CD14-positive monocyte (primary cell): ENCODE measurements around the gene ZYX. TPM values are rescaled to one million over a fixed set of nuclear protein-coding genes. Genes with fewer than 3 reads are reported as not detected.
A peak's percentile ranks its signal among the peaks of the same experiment; 100 is the strongest.

Experiments
- DNase-seq, 3 donors: peaks; one replicate each; pipeline ENCODE4 v3.0.0-alpha.2; 2011 to 2022
- H2AFZ ChIP-seq: 2 replicates; pipeline ENCODE4 v1.6.0; 2012; ENCODE audit warnings: mild to moderate bottlenecking, low read depth, low read length, inconsistent platforms; ENCODE audit not compliant: insufficient read depth, poor library complexity, severe bottlenecking
- H3K27ac ChIP-seq, 2 donors: 1 replicate in 1 of 2; 2 replicates in 1 of 2; pipeline ENCODE4 v1.5.1; 2012 to 2013; ENCODE audit warnings: low read length in 2 of 2, control low read depth in 1 of 2, inconsistent platforms in 1 of 2, low read depth in 1 of 2, mild to moderate bottlenecking in 1 of 2
- H3K27me3 ChIP-seq, 2 donors: one replicate each; pipeline versions ENCODE4 v1.6.0 to v1.6.1; 2011 to 2013; ENCODE audit warnings: low read length in 2 of 2; ENCODE audit not compliant: control insufficient read depth in 2 of 2, insufficient read depth in 2 of 2
- H3K36me3 ChIP-seq, 2 donors: replicated peaks in 1 of 2; 1 replicate in 1 of 2; 2 replicates in 1 of 2; pipeline versions ENCODE4 v1.5.1 to v1.6.1; 2012 to 2013; ENCODE audit warnings: low read length in 2 of 2, control low read depth in 1 of 2, inconsistent platforms in 1 of 2, mild to moderate bottlenecking in 1 of 2; ENCODE audit not compliant: insufficient read depth in 2 of 2, control insufficient read depth in 1 of 2
- H3K4me1 ChIP-seq, 2 donors: 1 replicate in 1 of 2; 2 replicates in 1 of 2; pipeline versions ENCODE4 v1.5.1 to v1.6.1; 2012 to 2013; ENCODE audit warnings: low read length in 2 of 2, control low read depth in 1 of 2, inconsistent platforms in 1 of 2, mild to moderate bottlenecking in 1 of 2, moderate library complexity in 1 of 2; ENCODE audit not compliant: insufficient read depth in 2 of 2, control insufficient read depth in 1 of 2
- H3K4me2 ChIP-seq: replicated peaks from 2 replicates; pipeline ENCODE3; 2012; ENCODE audit warnings: low read length, moderate library complexity, mild to moderate bottlenecking; ENCODE audit not compliant: poor library complexity, severe bottlenecking; ENCODE audit errors: extremely low read depth
- H3K4me3 ChIP-seq, 3 experiments: fragments of 200-600 bp in 1 of 3; sonication (generic) in 1 of 3; replicated peaks in 1 of 3; 1 replicate in 2 of 3; 2 replicates in 1 of 3; pipeline ENCODE4 v1.5.1; 2011 to 2013; ENCODE audit warnings: low read length in 3 of 3, mild to moderate bottlenecking in 3 of 3, control low read depth in 2 of 3, low read depth in 2 of 3, inconsistent platforms in 1 of 3, moderate library complexity in 1 of 3
- H3K79me2 ChIP-seq: 2 replicates; pipeline ENCODE4 v1.6.0; 2012; ENCODE audit warnings: mild to moderate bottlenecking, control low read depth, inconsistent platforms, low read length, moderate library complexity; ENCODE audit not compliant: insufficient read depth
- H3K9ac ChIP-seq: 2 replicates; pipeline ENCODE4 v1.6.0; 2017; ENCODE audit warnings: low read length, mild to moderate bottlenecking; ENCODE audit not compliant: insufficient read depth, poor library complexity, severe bottlenecking
- H3K9me3 ChIP-seq, 2 donors: replicated peaks in 1 of 2; 1 replicate in 1 of 2; 2 replicates in 1 of 2; pipeline versions ENCODE4 v1.5.1 to v1.6.1; 2012 to 2013; ENCODE audit warnings: low read length in 2 of 2, control low read depth in 1 of 2; ENCODE audit not compliant: control insufficient read depth in 1 of 2, insufficient read depth in 1 of 2
- H4K20me1 ChIP-seq: 2 replicates; pipeline ENCODE4 v1.6.0; 2012; ENCODE audit warnings: mild to moderate bottlenecking, low read length, control low read depth, moderate library complexity; ENCODE audit not compliant: insufficient read depth
- H3K27ac Mint-ChIP-seq, 7 donors: one replicate each; pipeline ENCODE4 v1.8.0; 2020; ENCODE audit warnings: mild to moderate bottlenecking in 7 of 7, mixed read lengths in 7 of 7, moderate library complexity in 6 of 7, inconsistent platforms in 2 of 7
- H3K27me3 Mint-ChIP-seq, 3 donors: one replicate each; pipeline ENCODE4 v1.8.0; 2021 to 2022; ENCODE audit warnings: low read depth in 3 of 3, mild to moderate bottlenecking in 3 of 3, mixed read lengths in 3 of 3, moderate library complexity in 3 of 3, inconsistent platforms in 1 of 3
- H3K36me3 Mint-ChIP-seq, 2 donors: one replicate each; pipeline ENCODE4 v1.8.0; 2020; ENCODE audit warnings: mixed read lengths in 2 of 2, inconsistent platforms in 1 of 2, mild to moderate bottlenecking in 1 of 2
- H3K4me1 Mint-ChIP-seq: one replicate; pipeline ENCODE4 v1.8.0; 2020; ENCODE audit warnings: mild to moderate bottlenecking, mixed read lengths
- H3K4me3 Mint-ChIP-seq, 2 donors: one replicate each; pipeline ENCODE4 v1.8.0; 2020; ENCODE audit warnings: mild to moderate bottlenecking in 2 of 2, mixed read lengths in 2 of 2, moderate library complexity in 1 of 2
- H3K9me3 Mint-ChIP-seq, 7 donors: one replicate each; pipeline ENCODE4 v1.8.0; 2020 to 2022; ENCODE audit warnings: mixed read lengths in 7 of 7, mild to moderate bottlenecking in 6 of 7, moderate library complexity in 6 of 7, inconsistent platforms in 2 of 7
- CTCF ChIP-seq: fragments of 200-600 bp; IDR thresholded peaks from one replicate; pipeline ENCODE4 v1.8.0; 2022; ENCODE audit warnings: antibody characterized with exemption, mild to moderate bottlenecking
- WGBS: methylation state at CpG from one replicate; pipeline ENCODE4 v1.1.5; 2013; ENCODE audit warnings: missing lambda C conversion rate; ENCODE audit not compliant: insufficient coverage; 5-methylcytosine and 5-hydroxymethylcytosine counted together
- intact Hi-C, 2 donors: fragments of 100-400 bp; cut with micrococcal nuclease; formaldehyde crosslinking; loops; one replicate each; pipeline versions ENCODE4 v1.15.0 to v1.15.1; 2023
- polyA plus RNA-seq, 3 donors: library from polyadenylated mRNA; depleted of rRNA in 1 of 3; unstranded in 2 of 3; stranded (reverse) in 1 of 3; fragments of 300-500 nt in 2 of 3; fragments of >200 nt in 1 of 3; fragmentation: Illumina TruSeq in 2 of 3; gene quantifications; 1 replicate in 2 of 3; 2 replicates in 1 of 3; pipeline ENCODE4 v1.2.3, GENCODE V29; 2012 to 2021

Gene ZYX
- polyA plus RNA-seq, 3 donors: 198 to 417 (median 331) TPM

GRCh38 chr7:143359771-143360353, 21.3 kb upstream of the ZYX start:
- TF ChIP-seq CTCF: no peak
- Histone ChIP-seq H3K36me3 (no peaks in the 10 kb centered on the region), H4K20me1 (no peaks in the 10 kb centered on the region), H2AFZ (no peak overlapping the region), H3K4me2 (no peak overlapping the region), H3K9ac (no peak overlapping the region), H3K27me3 (peaks cover 30 to 40% of the 10 kb centered on the region in 2 donors), H3K9me3 (no peaks in the 10 kb centered on the region), H3K4me3 (no peak overlapping the region), H3K4me1 (peaks cover 15 to 27% of the 10 kb centered on the region in 2 donors), H3K27ac (no peak overlapping the region), H3K79me2 (no peaks in the 10 kb centered on the region)
- WGBS: 76% methylated on average over 7 of the region's 11 CpGs
- peaks cover 10 to 13% of the 10 kb centered on the region in 2 donors for H3K36me3 Mint-ChIP-seq
- H3K27ac Mint-ChIP-seq: peak overlapping the region in 2 of 7 donors; percentile 43 to 65
- peak overlapping the region; percentile 24 to 54 for H3K4me3 Mint-ChIP-seq
- intact Hi-C loops: loop anchor here in 1 of 2 donors (10.0 kb wide), 1 partner anchor 55 kb away; no protein-coding TSS in a partner anchor
- H3K9me3 Mint-ChIP-seq: peaks cover 0 to 24% (median 6%) of the 10 kb centered on the region in 7 donors
- peaks cover 26% of the 10 kb centered on the region for H3K4me1 Mint-ChIP-seq
- DNase-seq: peak in 1 of 3 donors; percentile 41
- H3K27me3 Mint-ChIP-seq: peaks cover 50 to 56% (median 50%) of the 10 kb centered on the region in 3 donors

- peak overlapping the region in 1 of 3 experiments; percentile 77 for H3K4me3 ChIP-seq
- H3K4me1 ChIP-seq: peaks cover 15 to 27% of the 10 kb centered on the region in 2 donors
- peaks cover 10 to 14% of the 10 kb centered on the region in 2 donors for H3K36me3 Mint-ChIP-seq
- DNase-seq: no peak
- H4K20me1 ChIP-seq: no peaks in the 10 kb centered on the region
- intact Hi-C loops: loop anchor here in 1 of 2 donors (10.0 kb wide), 1 partner anchor 54 kb away; no protein-coding TSS in a partner anchor
- peaks cover 53 to 67% (median 58%) of the 10 kb centered on the region in 3 donors for H3K27me3 Mint-ChIP-seq
- peaks cover 32 to 49% of the 10 kb centered on the region in 2 donors for H3K27me3 ChIP-seq
- peak overlapping the region in 1 of 7 donors; percentile 0 for H3K27ac Mint-ChIP-seq
- peak overlapping the region; percentile 87 for H3K4me2 ChIP-seq
- no peaks in the 10 kb centered on the region for H3K79me2 ChIP-seq
- no peak overlapping the region for H2AFZ ChIP-seq
- peaks cover 0 to 21% (median 6%) of the 10 kb centered on the region in 7 donors for H3K9me3 Mint-ChIP-seq
- WGBS: 68% methylated on average over 18 of the region's 19 CpGs
- H3K4me3 Mint-ChIP-seq: peak overlapping the region; percentile 60 to 82
- no peaks in the 10 kb centered on the region for H3K9me3 ChIP-seq
- no peak overlapping the region for H3K27ac ChIP-seq
- H3K36me3 ChIP-seq: no peaks in the 10 kb centered on the region
- no peak for TF ChIP-seq CTCF
- H3K9ac ChIP-seq: no peak overlapping the region
- H3K4me1 Mint-ChIP-seq: peaks cover 26% of the 10 kb centered on the region
These were observed 20.2 kb upstream of the ZYX start for GRCh38 chr7:143360788-143361551.
